ENCODE measurements around the gene AKAP17A. TPM values are rescaled to one million over a fixed set of nuclear protein-coding genes. Genes with fewer than 3 reads are reported as not detected.
"Not testable (repeated sequence)": the region's sequence is repeated elsewhere in the genome, so short reads cannot be mapped to it uniquely, and the experiment has no call there.

The AKAP17A gene, protein sequence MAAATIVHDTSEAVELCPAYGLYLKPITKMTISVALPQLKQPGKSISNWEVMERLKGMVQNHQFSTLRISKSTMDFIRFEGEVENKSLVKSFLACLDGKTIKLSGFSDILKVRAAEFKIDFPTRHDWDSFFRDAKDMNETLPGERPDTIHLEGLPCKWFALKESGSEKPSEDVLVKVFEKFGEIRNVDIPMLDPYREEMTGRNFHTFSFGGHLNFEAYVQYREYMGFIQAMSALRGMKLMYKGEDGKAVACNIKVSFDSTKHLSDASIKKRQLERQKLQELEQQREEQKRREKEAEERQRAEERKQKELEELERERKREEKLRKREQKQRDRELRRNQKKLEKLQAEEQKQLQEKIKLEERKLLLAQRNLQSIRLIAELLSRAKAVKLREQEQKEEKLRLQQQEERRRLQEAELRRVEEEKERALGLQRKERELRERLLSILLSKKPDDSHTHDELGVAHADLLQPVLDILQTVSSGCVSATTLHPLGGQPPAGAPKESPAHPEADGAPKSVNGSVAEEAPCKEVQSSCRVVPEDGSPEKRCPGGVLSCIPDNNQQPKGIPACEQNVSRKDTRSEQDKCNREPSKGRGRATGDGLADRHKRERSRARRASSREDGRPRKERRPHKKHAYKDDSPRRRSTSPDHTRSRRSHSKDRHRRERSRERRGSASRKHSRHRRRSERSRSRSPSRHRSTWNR
- 52.9 and 76.2 TPM in 2 replicates for total RNA-seq (2014; rRNA removed; shearing (Covaris generic))

DNA sequence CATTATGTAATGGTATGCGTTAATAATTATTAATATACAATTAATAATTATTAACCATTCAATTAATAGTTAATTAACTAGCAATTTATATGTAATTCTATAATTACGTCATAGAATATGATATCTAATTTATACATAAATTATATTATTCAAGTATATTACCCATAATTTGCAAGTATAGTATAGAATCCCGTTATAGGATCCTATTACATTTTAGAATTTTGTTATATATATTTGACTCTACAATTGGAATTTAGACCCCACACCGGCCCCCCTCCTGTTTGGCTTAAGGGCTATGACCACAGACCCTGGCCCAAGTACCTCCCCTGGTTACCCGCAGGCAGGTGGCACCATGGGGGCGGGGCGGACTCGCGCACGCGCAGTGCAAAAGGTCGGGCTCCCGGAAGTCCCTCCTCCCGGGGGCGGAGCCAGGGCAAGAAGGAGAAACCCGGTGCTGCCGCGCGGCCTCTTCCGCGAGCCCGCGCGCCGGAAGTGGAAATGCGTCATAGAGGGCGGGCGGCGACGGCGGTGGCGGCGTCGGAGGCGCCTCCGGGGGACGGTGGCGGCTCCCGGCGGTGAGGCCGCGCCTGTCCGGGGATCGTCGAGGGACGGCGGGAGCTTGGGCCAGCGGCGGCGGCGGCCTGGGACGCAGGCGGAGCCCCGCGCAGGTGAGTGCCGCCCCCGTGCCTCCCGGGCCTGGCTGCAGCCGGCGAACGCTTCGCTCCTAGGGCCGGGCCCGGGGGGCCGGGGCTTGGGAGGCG is at the start of gene AKAP17A:
Gene AKAP17A, plus strand, starts transcription at position 503 of the 761 bp plus-strand sequence. CDS start 1,859 bp downstream, outside the sequence.
- H3K4me3 ChIP-seq (ENCODE audit: insufficient read depth, low read depth, low read length), result peak within 1 kb of the TSS; percentile 81
- peaks cover 1% of the 10 kb centered on the region; the same call in 1 of the 2 replicates for H3K27me3 ChIP-seq (ENCODE audit: control insufficient read depth, insufficient read depth, low read length)
- peak; percentile 99 for DNase-seq

GRCh38 chrX:1542994-1543725 is 48.2 kb upstream of the AKAP17A start:
- DNase-seq, result no peak
- Histone ChIP-seq H3K36me3 (replicated peaks; ENCODE audit: control insufficient read depth, insufficient read depth, low read length) (no peaks in the 10 kb centered on the region), H3K4me3 (ENCODE audit: insufficient read depth, low read depth, low read length) (no peak overlapping the region), H3K27me3 (ENCODE audit: control insufficient read depth, insufficient read depth, low read length) (no peaks in the 10 kb centered on the region)

More for the DNA sequence above, at the start of gene AKAP17A:
- peaks cover 19% of the 10 kb centered on the region for H3K36me3 ChIP-seq (replicated peaks; ENCODE audit: control insufficient read depth, insufficient read depth, low read length)

DNA sequence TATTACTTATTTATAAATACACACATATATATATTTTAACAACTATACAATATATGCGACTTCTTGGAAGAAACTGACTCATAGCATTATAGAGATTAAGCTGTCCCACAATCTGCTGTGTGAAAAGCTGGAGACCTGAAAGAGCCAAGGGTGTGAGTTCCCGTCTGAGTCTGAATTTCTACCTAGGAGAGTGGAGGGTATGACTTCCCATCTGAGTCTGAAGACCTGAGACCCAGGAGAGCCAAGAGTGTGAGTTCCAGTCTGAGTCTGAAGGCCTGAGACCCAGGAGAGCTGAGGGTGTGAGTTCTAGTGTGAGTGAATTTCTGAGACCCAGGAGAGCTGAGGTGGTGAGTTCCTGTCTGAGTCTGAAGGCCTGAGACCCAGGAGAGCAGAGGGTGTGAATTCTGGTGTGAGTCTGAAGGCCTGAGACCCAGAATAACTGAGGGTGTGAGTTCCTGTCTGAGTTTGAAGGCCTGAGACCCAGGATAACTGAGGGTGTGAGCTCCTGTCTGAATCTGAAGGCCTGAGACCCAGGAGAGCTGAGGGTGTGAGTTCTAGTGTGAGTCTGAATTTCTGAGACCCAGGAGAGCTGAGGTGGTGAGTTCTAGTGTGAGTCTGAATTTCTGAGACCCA is 45.5 kb upstream of the AKAP17A start:
- DNase-seq, result no peak
- Histone ChIP-seq H3K36me3 (replicated peaks; ENCODE audit: control insufficient read depth, insufficient read depth, low read length) (no peaks in the 10 kb centered on the region), H3K27me3 (ENCODE audit: control insufficient read depth, insufficient read depth, low read length) (no peaks in the 10 kb centered on the region), H3K4me3 (ENCODE audit: insufficient read depth, low read depth, low read length) (no peak overlapping the region)

- Histone ChIP-seq H3K27me3 (ENCODE audit: control insufficient read depth, insufficient read depth, low read length) (no peaks in the 10 kb centered on the region), H3K4me3 (ENCODE audit: insufficient read depth, low read depth, low read length) (no peak overlapping the region), H3K36me3 (replicated peaks; ENCODE audit: control insufficient read depth, insufficient read depth, low read length) (no peaks in the 10 kb centered on the region)
- no peak for DNase-seq
Measured at GRCh38 chrX:1546691-1547251, 44.6 kb upstream of the AKAP17A start.

DNA sequence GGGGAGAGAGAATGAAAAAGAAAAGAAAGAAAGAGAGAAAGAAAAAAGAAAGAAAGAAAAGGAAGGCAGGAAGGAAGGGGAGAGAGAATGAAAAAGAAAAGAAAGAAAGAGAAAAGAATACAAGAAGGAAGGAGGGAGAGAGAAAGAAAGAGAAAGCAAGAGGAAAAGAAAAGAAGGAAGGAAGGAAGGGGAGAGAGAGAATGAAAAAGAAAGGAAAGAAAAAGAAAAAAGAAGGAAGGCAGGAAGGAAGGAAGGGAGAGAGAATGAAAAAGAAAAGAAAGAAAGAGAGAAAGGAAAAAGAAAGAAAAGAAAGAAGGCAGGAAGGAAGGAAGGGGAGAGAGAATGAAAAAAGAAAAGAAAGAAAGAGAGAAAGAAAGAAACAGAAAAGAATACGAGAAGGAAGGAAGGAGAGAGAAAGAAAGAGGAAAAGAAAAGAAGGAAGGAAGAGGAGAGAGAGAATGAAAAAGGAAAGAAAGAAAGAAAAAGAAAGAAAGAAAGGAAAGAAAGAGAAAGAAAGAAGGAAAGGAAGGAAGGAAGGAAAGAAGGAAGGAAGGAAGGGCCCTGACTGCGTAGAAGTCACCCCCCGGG is 39.4 kb upstream of the AKAP17A start:
- Histone ChIP-seq H3K27me3 (ENCODE audit: control insufficient read depth, insufficient read depth, low read length) (no peaks in the 10 kb centered on the region), H3K4me3 (ENCODE audit: insufficient read depth, low read depth, low read length) (no peak overlapping the region), H3K36me3 (replicated peaks; ENCODE audit: control insufficient read depth, insufficient read depth, low read length) (no peaks in the 10 kb centered on the region)
- DNase-seq, result no peak

DNA sequence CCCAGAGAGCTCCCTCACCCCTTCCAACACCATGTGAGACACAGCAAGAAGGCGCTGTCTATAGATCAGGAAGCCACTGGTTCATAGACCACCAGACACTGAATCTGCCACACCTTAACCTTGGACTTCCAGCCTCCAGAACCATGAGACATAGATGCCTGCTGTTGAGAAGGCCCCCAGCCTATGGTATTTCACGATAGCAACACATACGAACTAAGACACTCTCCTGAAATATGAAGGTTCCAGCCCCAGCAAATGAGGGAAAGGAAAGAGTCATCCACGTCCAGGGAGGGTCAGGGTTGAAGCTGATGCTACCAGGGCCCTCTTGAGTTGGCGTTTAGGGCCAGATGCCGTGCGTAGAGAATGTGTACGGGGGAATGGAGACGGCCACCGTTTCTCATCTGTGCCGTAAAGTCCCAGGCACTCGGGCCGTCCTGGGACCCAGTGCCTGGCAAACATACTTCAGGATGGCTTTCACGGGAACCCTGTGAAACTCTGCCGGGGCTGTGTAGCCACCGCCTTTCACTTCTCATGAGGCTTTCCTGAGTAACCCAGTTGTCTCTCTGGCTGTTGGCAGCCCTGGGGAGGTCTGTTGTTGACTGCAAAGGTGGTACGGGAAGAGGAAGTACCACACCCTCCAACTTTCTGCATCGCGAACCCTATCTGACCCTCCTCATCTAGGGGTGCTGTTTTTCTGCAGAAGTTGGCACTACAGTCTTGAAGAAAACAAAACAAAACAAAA is 36.8 kb upstream of the AKAP17A start:
- Histone ChIP-seq H3K4me3 (ENCODE audit: insufficient read depth, low read depth, low read length) (no peak overlapping the region), H3K27me3 (ENCODE audit: control insufficient read depth, insufficient read depth, low read length) (no peaks in the 10 kb centered on the region), H3K36me3 (replicated peaks; ENCODE audit: control insufficient read depth, insufficient read depth, low read length) (no peaks in the 10 kb centered on the region)
- DNase-seq, result no peak

GRCh38 chrX:1555370-1555769 is 36.0 kb upstream of the AKAP17A start:
- no peak for DNase-seq
- H3K36me3 ChIP-seq (replicated peaks; ENCODE audit: control insufficient read depth, insufficient read depth, low read length), result no peaks in the 10 kb centered on the region

GRCh38 chrX:1557442-1557841 is 34.0 kb upstream of the AKAP17A start:
- not testable (repeated sequence) for H3K27me3 ChIP-seq (ENCODE audit: control insufficient read depth, insufficient read depth, low read length); H3K4me3 ChIP-seq (ENCODE audit: insufficient read depth, low read depth, low read length); H3K36me3 ChIP-seq (replicated peaks; ENCODE audit: control insufficient read depth, insufficient read depth, low read length); DNase-seq

More at GRCh38 chrX:1555370-1555769, 36.0 kb upstream of the AKAP17A start:
- Histone ChIP-seq H3K4me3 (ENCODE audit: insufficient read depth, low read depth, low read length) (no peak overlapping the region), H3K27me3 (ENCODE audit: control insufficient read depth, insufficient read depth, low read length) (no peaks in the 10 kb centered on the region)

- Histone ChIP-seq H3K36me3 (replicated peaks; ENCODE audit: control insufficient read depth, insufficient read depth, low read length) (no peaks in the 10 kb centered on the region), H3K27me3 (ENCODE audit: control insufficient read depth, insufficient read depth, low read length) (no peaks in the 10 kb centered on the region), H3K4me3 (ENCODE audit: insufficient read depth, low read depth, low read length) (no peak overlapping the region)
- no peak for DNase-seq
Measured at GRCh38 chrX:1558761-1559468, 32.5 kb upstream of the AKAP17A start.

GRCh38 chrX:1561164-1561563 is 30.2 kb upstream of the AKAP17A start:
- H3K27me3 ChIP-seq (ENCODE audit: control insufficient read depth, insufficient read depth, low read length), result no peaks in the 10 kb centered on the region
- H3K4me3 ChIP-seq (ENCODE audit: insufficient read depth, low read depth, low read length), result no peak overlapping the region
- H3K36me3 ChIP-seq (replicated peaks; ENCODE audit: control insufficient read depth, insufficient read depth, low read length), result no peaks in the 10 kb centered on the region
- no peak for DNase-seq

GRCh38 chrX:1564077-1564476 is 27.3 kb upstream of the AKAP17A start:
- H3K36me3 ChIP-seq (replicated peaks; ENCODE audit: control insufficient read depth, insufficient read depth, low read length); DNase-seq; H3K4me3 ChIP-seq (ENCODE audit: insufficient read depth, low read depth, low read length); H3K27me3 ChIP-seq (ENCODE audit: control insufficient read depth, insufficient read depth, low read length): not testable (repeated sequence)
